BJ (cell line): ENCODE measurements around the gene FAM227A. TPM values are rescaled to one million over a fixed set of nuclear protein-coding genes. Genes with fewer than 3 reads are reported as not detected.
A peak's percentile ranks its signal among the peaks of the same experiment; 100 is the strongest.
"Not testable (repeated sequence)": the region's sequence is repeated elsewhere in the genome, so short reads cannot be mapped to it uniquely, and the experiment has no call there.

Experiments
- CTCF ChIA-PET: fragments of 350-600 bp; formaldehyde crosslinking; extraction: SDS; loops from one replicate; lab custom pipeline; 2021; ENCODE audit warnings: antibody characterized with exemption, inconsistent platforms; lab: Yijun Ruan, JAX
- POLR2A ChIA-PET: fragments of 300-600 bp; sonication (Branson Sonifier 250); formaldehyde crosslinking; extraction: SDS; loops from one replicate; lab custom pipeline; 2021; ENCODE audit warnings: antibody characterized with exemption; lab: Charles Lee
- DNase-seq: peaks from one replicate; pipeline ENCODE4 v3.0.0-alpha.2; 2011; ENCODE audit warnings: low read depth
- H3K27me3 ChIP-seq: 2 replicates; pipeline ENCODE4 v1.6.0; 2011; ENCODE audit warnings: low read length; ENCODE audit not compliant: control insufficient read depth, insufficient read depth
- H3K36me3 ChIP-seq: 2 replicates; pipeline ENCODE4 v1.5.1; 2011; ENCODE audit warnings: low read length; ENCODE audit not compliant: control insufficient read depth, insufficient read depth
- H3K4me3 ChIP-seq: 2 replicates; pipeline ENCODE4 v1.5.1; 2011; ENCODE audit warnings: low read depth, mild to moderate bottlenecking, control low read depth, low read length
- CTCF ChIP-seq: IDR thresholded peaks from 2 replicates; pipeline ENCODE4 v1.5.1; 2011; ENCODE audit warnings: low read depth, mild to moderate bottlenecking, control low read depth, inconsistent platforms, low read length, moderate library complexity; ENCODE audit not compliant: insufficient read depth
- polyA plus RNA-seq: library from polyadenylated mRNA; depleted of rRNA; stranded (reverse); fragments of >200 nt; gene quantifications from 2 replicates; pipeline ENCODE4 v1.2.3, GENCODE V29; 2011

FAM227A gene
- polyA plus RNA-seq, 1 experiment, result 1.0 TPM

GRCh38 chr22:38655519-38656255 is 505 bp downstream of the FAM227A start:
- DNase-seq, result no peak
- TF ChIP-seq CTCF, result no peak
- no peaks in the 10 kb centered on the region for H3K27me3 ChIP-seq
- CTCF ChIA-PET, result no interaction called here
- no peaks in the 10 kb centered on the region for H3K36me3 ChIP-seq
- peak overlapping the region; percentile 80 for H3K4me3 ChIP-seq
- POLR2A ChIA-PET, result no interaction called here

- H3K27me3 ChIP-seq, result no peaks in the 10 kb centered on the region
- H3K4me3 ChIP-seq, result no peak overlapping the region
- no peak for DNase-seq
- H3K36me3 ChIP-seq, result no peaks in the 10 kb centered on the region
- ChIA-PET POLR2A (no interaction called here), CTCF (interaction anchor here (0.7 kb wide), 1 partner anchor 13 kb away, joined by 3 read pairs; no protein-coding TSS in a partner anchor)
- no peak for TF ChIP-seq CTCF
These were observed 2.5 kb downstream of the FAM227A start for GRCh38 chr22:38653741-38654140.

GRCh38 chr22:38652859-38653258 is 3.3 kb downstream of the FAM227A start:
- no peak for DNase-seq
- Histone ChIP-seq H3K36me3 (no peaks in the 10 kb centered on the region), H3K27me3 (no peaks in the 10 kb centered on the region), H3K4me3 (no peak overlapping the region)
- POLR2A ChIA-PET, result no interaction called here
- CTCF ChIA-PET, result interaction anchor here (0.7 to 1.7 kb wide), 2 partner anchors 13 to 29 kb away, joined by 3 to 4 read pairs; partner anchors contain the start of gene TOMM22
- TF ChIP-seq CTCF, result no peak

- no peak for TF ChIP-seq CTCF
- Histone ChIP-seq H3K36me3 (no peaks in the 10 kb centered on the region), H3K27me3 (no peaks in the 10 kb centered on the region), H3K4me3 (no peak overlapping the region)
- CTCF ChIA-PET, result interaction anchor here (1.4 kb wide), 1 partner anchor 31 kb away, joined by 3 read pairs; no protein-coding TSS in a partner anchor
- no peak for DNase-seq
- POLR2A ChIA-PET, result no interaction called here
These were observed 6.2 kb downstream of the FAM227A start for GRCh38 chr22:38649841-38650522.

- H3K27me3 ChIP-seq, result no peaks in the 10 kb centered on the region
- CTCF ChIA-PET, result interaction anchor here (0.6 kb wide), 1 partner anchor 125 kb away, joined by 3 read pairs; no protein-coding TSS in a partner anchor
- no peak overlapping the region for H3K4me3 ChIP-seq
- DNase-seq, result no peak
- no peaks in the 10 kb centered on the region for H3K36me3 ChIP-seq
- TF ChIP-seq CTCF, result no peak
- POLR2A ChIA-PET, result no interaction called here
These were observed 10.8 kb downstream of the FAM227A start for GRCh38 chr22:38645430-38645829.

GRCh38 chr22:38644245-38644644 is 11.9 kb downstream of the FAM227A start:
- CTCF ChIA-PET, H3K36me3 ChIP-seq, H3K4me3 ChIP-seq, DNase-seq, H3K27me3 ChIP-seq, POLR2A ChIA-PET: not testable (repeated sequence)
